HepG2 (cell line): ENCODE measurements around the gene TMEM107. TPM values are rescaled to one million over a fixed set of nuclear protein-coding genes. Genes with fewer than 3 reads are reported as not detected.

Experiments used
- RCOR2 ChIP-seq: IDR thresholded peaks from 2 replicates; pipeline ENCODE4 v1.6.1; 2016; ENCODE audit warnings: missing biosample characterization, missing genetic modification reagents
- SIN3A ChIP-seq: IDR thresholded peaks from 2 replicates; pipeline ENCODE4 v1.6.1; 2011; ENCODE audit warnings: low read depth, mild to moderate bottlenecking, control low read depth, low read length, borderline replicate concordance
- SRSF1 ChIP-seq: fragments of 200-400 bp; formaldehyde crosslinking; optimal IDR thresholded peaks from 2 replicates; pipeline ENCODE3; 2017; ENCODE audit warnings: mild to moderate bottlenecking, low read depth, low read length, moderate library complexity
- ZNF282 ChIP-seq: fragments of 450-650 bp; IDR thresholded peaks from 2 replicates; pipeline ENCODE4 v1.6.1; 2018; ENCODE audit not compliant: partially characterized antibody
- ZNF564 ChIP-seq: sonication (generic); formaldehyde crosslinking; IDR thresholded peaks from 2 replicates; pipeline ENCODE4 v1.8.1; 2023; ENCODE audit warnings: mild to moderate bottlenecking, missing genetic modification reagents
- ZNF772 ChIP-seq: sonication (generic); formaldehyde crosslinking; IDR thresholded peaks from 2 replicates; pipeline ENCODE4 v1.5.0; 2020; ENCODE audit warnings: mild to moderate bottlenecking, missing genetic modification reagents
- ZSCAN22 ChIP-seq: sonication (generic); formaldehyde crosslinking; IDR thresholded peaks from 2 replicates; pipeline ENCODE4 v1.4.0; 2020; ENCODE audit warnings: mild to moderate bottlenecking, missing genetic modification reagents
- ZSCAN25 ChIP-seq: sonication (generic); formaldehyde crosslinking; IDR thresholded peaks from 2 replicates; pipeline ENCODE4 v1.8.0; 2022; ENCODE audit warnings: mild to moderate bottlenecking, missing genetic modification reagents
- polyA plus RNA-seq, 8 experiments: library from polyadenylated mRNA; depleted of rRNA in 3 of 8; stranded (reverse) in 7 of 8; unstranded in 1 of 8; fragments of >200 nt; fragmentation: Illumina TruSeq in 4 of 8; extraction: Trizol in 4 of 8; gene quantifications; 2 replicates each; pipeline versions ENCODE4 v1.2.1 to v1.2.3, GENCODE V29; 2011 to 2016; ENCODE audit warnings: low read depth in 4 of 8, missing spikeins in 1 of 8, mixed read lengths in 1 of 8; ENCODE audit not compliant: insufficient read depth in 1 of 8
- total RNA-seq, 5 experiments: library from RNA; depleted of rRNA; stranded (reverse); fragments of >200 nt; fragmentation: Illumina TruSeq; extraction: Trizol; gene quantifications; 2 replicates each; pipeline ENCODE4 v1.2.3, GENCODE V29; 2016; ENCODE audit warnings: low read depth in 1 of 5
- TF ChIP-seq, protein P1 (sequence below): sonication (generic); formaldehyde crosslinking; IDR thresholded peaks from 2 replicates; pipeline ENCODE4 v1.5.1; 2020; ENCODE audit warnings: mild to moderate bottlenecking, missing genetic modification reagents, moderate library complexity
- TF ChIP-seq, protein P2 (sequence below): sonication (generic); formaldehyde crosslinking; IDR thresholded peaks from 2 replicates; pipeline ENCODE4 v1.4.0; 2020; ENCODE audit warnings: mild to moderate bottlenecking, missing genetic modification reagents
- TF ChIP-seq, protein P3 (sequence below): sonication (generic); formaldehyde crosslinking; IDR thresholded peaks from 2 replicates; pipeline ENCODE4 v1.4.0; 2020; ENCODE audit warnings: missing genetic modification reagents, borderline replicate concordance
- TF ChIP-seq, protein P4 (sequence below): sonication (generic); formaldehyde crosslinking; IDR thresholded peaks from 2 replicates; pipeline ENCODE4 v1.4.0; 2020; ENCODE audit warnings: low read depth, mild to moderate bottlenecking, missing genetic modification reagents
- TF ChIP-seq, protein P5 (sequence below): IDR thresholded peaks from 2 replicates; pipeline ENCODE4 v1.6.1; 2018; ENCODE audit warnings: missing genetic modification reagents

TMEM107 gene
- total and polyA plus RNA-seq, 2 of the 13 experiments (the other 11 are each of a cell fraction or from before 2014, with no cell fraction given), result 7.2 to 15.3 TPM

DNA sequence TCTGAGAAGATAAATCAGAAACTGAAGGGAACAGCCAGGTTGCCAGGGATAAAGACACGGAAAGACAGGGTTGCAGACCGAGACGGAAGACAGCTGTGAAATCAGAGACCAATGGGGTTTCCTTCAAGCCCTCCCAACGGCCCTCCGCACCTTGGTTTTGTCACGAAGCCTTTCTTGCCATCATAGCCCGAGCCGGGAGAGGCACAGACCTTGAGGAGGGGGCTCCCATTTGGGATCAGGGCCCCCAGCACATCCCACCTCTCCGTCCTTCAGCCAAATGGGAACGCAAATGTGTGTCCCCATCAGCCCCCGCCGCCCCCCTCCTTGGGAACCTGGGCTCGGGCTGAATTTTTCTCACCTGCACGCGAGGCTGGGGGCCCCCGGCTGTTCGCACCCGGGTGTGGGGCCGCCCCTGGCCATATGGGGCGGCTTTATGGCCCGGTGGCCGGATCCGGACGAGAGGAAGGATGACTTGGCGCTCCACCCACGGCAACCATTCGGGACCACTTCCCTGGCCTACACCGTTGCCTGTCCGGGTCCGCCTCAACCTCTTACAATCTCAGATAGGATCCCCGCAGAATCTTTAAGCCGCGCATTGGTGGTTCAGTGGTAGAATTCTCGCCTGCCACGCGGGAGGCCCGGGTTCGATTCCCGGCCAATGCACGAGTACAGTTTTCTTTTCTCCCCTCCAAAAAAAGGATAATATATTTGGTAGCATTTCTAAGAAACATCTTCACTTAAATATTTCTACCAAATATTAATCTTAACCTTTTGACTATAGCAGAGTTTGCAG is 50.8 kb downstream of the TMEM107 start (continued):
- TF ChIP-seq, protein P1, sequence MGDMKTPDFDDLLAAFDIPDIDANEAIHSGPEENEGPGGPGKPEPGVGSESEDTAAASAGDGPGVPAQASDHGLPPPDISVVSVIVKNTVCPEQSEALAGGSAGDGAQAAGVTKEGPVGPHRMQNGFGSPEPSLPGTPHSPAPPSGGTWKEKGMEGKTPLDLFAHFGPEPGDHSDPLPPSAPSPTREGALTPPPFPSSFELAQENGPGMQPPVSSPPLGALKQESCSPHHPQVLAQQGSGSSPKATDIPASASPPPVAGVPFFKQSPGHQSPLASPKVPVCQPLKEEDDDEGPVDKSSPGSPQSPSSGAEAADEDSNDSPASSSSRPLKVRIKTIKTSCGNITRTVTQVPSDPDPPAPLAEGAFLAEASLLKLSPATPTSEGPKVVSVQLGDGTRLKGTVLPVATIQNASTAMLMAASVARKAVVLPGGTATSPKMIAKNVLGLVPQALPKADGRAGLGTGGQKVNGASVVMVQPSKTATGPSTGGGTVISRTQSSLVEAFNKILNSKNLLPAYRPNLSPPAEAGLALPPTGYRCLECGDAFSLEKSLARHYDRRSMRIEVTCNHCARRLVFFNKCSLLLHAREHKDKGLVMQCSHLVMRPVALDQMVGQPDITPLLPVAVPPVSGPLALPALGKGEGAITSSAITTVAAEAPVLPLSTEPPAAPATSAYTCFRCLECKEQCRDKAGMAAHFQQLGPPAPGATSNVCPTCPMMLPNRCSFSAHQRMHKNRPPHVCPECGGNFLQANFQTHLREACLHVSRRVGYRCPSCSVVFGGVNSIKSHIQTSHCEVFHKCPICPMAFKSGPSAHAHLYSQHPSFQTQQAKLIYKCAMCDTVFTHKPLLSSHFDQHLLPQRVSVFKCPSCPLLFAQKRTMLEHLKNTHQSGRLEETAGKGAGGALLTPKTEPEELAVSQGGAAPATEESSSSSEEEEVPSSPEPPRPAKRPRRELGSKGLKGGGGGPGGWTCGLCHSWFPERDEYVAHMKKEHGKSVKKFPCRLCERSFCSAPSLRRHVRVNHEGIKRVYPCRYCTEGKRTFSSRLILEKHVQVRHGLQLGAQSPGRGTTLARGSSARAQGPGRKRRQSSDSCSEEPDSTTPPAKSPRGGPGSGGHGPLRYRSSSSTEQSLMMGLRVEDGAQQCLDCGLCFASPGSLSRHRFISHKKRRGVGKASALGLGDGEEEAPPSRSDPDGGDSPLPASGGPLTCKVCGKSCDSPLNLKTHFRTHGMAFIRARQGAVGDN (CRISPR knock-in tag), result peak; percentile 47
- no peak for TF ChIP-seq SIN3A
- TF ChIP-seq, protein P2, sequence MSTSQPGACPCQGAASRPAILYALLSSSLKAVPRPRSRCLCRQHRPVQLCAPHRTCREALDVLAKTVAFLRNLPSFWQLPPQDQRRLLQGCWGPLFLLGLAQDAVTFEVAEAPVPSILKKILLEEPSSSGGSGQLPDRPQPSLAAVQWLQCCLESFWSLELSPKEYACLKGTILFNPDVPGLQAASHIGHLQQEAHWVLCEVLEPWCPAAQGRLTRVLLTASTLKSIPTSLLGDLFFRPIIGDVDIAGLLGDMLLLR (CRISPR knock-in tag), result 0 out of 2 replicates have a peak, but pooled peaks have one; percentile 41
- TF ChIP-seq ZNF282, result no peak
- TF ChIP-seq, protein P3, sequence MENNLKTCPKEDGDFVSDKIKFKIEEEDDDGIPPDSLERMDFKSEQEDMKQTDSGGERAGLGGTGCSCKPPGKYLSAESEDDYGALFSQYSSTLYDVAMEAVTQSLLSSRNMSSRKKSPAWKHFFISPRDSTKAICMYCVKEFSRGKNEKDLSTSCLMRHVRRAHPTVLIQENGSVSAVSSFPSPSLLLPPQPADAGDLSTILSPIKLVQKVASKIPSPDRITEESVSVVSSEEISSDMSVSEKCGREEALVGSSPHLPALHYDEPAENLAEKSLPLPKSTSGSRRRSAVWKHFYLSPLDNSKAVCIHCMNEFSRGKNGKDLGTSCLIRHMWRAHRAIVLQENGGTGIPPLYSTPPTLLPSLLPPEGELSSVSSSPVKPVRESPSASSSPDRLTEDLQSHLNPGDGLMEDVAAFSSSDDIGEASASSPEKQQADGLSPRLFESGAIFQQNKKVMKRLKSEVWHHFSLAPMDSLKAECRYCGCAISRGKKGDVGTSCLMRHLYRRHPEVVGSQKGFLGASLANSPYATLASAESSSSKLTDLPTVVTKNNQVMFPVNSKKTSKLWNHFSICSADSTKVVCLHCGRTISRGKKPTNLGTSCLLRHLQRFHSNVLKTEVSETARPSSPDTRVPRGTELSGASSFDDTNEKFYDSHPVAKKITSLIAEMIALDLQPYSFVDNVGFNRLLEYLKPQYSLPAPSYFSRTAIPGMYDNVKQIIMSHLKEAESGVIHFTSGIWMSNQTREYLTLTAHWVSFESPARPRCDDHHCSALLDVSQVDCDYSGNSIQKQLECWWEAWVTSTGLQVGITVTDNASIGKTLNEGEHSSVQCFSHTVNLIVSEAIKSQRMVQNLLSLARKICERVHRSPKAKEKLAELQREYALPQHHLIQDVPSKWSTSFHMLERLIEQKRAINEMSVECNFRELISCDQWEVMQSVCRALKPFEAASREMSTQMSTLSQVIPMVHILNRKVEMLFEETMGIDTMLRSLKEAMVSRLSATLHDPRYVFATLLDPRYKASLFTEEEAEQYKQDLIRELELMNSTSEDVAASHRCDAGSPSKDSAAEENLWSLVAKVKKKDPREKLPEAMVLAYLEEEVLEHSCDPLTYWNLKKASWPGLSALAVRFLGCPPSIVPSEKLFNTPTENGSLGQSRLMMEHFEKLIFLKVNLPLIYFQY (CRISPR knock-in tag), result peak; percentile 53; the same call in 1 of the 2 replicates
- TF ChIP-seq SRSF1, result peak; percentile 49
- TF ChIP-seq, protein P4, sequence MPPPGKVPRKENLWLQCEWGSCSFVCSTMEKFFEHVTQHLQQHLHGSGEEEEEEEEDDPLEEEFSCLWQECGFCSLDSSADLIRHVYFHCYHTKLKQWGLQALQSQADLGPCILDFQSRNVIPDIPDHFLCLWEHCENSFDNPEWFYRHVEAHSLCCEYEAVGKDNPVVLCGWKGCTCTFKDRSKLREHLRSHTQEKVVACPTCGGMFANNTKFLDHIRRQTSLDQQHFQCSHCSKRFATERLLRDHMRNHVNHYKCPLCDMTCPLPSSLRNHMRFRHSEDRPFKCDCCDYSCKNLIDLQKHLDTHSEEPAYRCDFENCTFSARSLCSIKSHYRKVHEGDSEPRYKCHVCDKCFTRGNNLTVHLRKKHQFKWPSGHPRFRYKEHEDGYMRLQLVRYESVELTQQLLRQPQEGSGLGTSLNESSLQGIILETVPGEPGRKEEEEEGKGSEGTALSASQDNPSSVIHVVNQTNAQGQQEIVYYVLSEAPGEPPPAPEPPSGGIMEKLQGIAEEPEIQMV (CRISPR knock-in tag), result peak; percentile 33; the same call in 1 of the 2 replicates
- TF ChIP-seq, protein P5, sequence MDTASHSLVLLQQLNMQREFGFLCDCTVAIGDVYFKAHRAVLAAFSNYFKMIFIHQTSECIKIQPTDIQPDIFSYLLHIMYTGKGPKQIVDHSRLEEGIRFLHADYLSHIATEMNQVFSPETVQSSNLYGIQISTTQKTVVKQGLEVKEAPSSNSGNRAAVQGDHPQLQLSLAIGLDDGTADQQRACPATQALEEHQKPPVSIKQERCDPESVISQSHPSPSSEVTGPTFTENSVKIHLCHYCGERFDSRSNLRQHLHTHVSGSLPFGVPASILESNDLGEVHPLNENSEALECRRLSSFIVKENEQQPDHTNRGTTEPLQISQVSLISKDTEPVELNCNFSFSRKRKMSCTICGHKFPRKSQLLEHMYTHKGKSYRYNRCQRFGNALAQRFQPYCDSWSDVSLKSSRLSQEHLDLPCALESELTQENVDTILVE (CRISPR knock-in tag), result peak; percentile 59; the same call in 1 of the 2 replicates
- 0 out of 2 replicates have a peak, but pooled peaks have one; percentile 42 for TF ChIP-seq RCOR2 (CRISPR knock-in tag)
- 0 out of 2 replicates have a peak, but pooled peaks have one; percentile 24 for TF ChIP-seq ZSCAN22
- 0 out of 2 replicates have a peak, but pooled peaks have one; percentile 18 for TF ChIP-seq ZNF564 (CRISPR knock-in tag)
- TF ChIP-seq ZNF772 (CRISPR knock-in tag), result 0 out of 2 replicates have a peak, but pooled peaks have one; percentile 47
- TF ChIP-seq ZSCAN25, result 0 out of 2 replicates have a peak, but pooled peaks have one; percentile 18
